CD4-positive, alpha-beta T cell treated with Interleukin-4 for 4 hours (primary cell): ENCODE measurements around the gene TREX2.

Experiments
- DNase-seq: peaks from one replicate; pipeline ENCODE4 v3.0.0-alpha.2; 2020

Gene TREX2

GRCh38 chrX:153433161-153433680 is 12.6 kb downstream of the TREX2 start:
- DNase-seq = no peak

GRCh38 chrX:153430796-153431195 is 15.1 kb downstream of the TREX2 start:
- DNase-seq = no peak

- no peak for DNase-seq
Measured at GRCh38 chrX:153426204-153426603, 19.7 kb downstream of the TREX2 start.

DNA sequence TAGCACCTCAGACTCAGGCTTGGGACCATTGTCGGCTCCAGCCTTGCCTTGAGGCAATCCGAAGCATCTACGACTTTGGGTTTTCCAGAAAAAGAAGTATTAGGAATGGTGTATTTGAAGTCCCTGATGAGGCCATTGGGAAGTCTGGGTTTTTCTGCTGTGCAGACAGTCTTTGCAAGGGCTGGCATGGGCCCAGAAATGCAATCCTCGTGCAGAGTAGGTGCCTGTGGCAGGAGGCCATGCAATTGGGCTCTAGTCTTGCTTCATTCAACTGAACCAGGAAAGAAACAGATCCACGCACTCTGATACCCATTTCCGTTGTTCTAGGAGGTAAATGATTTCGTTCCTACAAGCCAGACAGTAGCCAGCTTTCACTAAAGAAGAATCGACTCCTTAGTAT is 22.2 kb downstream of the TREX2 start:
- no peak for DNase-seq

DNA sequence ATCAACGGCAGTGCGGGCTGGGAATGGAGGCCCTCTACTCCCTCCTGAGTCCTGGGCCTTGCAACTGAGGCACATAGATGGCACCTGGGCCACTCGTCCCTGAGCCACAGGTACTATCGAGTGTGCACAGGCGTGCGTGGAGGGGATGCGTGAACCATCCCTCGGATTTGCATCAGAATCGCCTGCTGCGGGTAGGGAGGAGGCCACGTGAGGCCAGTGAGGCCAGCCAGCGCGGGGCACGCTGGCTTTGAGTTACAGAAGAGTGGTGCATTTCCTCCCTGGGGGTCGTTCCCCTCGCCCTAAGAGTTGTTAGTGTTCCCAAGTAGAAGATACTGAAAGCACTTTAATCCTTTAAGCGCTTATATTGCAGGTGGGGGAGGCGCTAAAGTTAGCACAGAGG is 24.0 kb downstream of the TREX2 start:
- DNase-seq = no peak

- no peak for DNase-seq
Measured at GRCh38 chrX:153420851-153421599, 24.8 kb downstream of the TREX2 start.

GRCh38 chrX:153417637-153418036 is 28.2 kb downstream of the TREX2 start:
- no peak for DNase-seq

- DNase-seq = no peak
Measured at GRCh38 chrX:153416781-153417450, 28.9 kb downstream of the TREX2 start.

DNA sequence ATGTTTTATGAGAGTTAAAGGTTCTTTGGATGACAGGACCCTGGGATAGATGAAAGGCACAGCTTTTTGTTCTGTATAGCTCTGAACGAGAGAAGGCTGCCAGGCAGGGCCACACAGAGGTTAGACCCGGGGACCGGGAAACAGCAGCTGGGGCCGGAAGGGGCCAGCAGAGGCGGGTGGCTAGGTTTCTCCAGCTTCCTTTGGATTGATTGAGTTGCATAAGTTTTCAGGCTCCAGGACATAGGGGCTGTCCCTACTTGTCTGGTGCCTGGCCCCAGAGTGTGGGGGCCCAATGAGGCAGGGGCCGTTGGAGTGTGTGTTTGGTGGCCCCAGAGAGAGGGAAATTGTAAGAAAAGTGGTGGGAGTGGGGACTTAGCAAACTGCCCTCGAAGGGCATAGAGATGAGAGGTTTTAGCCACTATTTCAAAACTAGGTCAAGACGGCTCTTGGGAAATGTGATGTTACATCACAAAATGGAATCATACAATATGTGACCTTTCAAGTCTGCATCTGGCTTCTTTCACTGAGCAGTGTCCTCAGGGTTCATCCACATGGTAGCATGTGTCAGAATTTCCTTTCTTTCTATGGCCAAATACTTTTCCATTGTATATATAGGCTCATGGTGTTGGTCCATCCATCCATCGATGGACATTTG is 30.9 kb downstream of the TREX2 start:
- DNase-seq = no peak

DNA sequence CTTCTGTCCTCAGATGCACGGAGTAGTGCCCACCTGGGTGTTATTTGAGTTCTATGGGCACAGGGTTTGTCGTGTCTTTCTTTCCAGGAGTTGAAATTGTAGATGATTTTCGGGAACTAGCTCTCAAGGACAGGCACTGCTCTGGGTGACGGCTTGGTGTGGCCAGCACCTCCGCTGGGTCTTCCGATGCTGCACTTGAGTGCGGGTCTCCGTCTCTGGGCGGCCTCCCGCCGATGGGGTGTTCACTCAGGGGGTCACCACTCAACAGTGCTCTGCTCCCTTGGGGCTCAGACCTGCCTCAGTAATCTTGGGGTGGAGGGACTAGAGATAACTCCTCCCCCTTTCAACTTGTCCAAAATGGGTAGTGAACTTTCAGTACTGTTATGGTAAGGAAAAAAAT is 32.1 kb downstream of the TREX2 start:
- DNase-seq = no peak

DNA sequence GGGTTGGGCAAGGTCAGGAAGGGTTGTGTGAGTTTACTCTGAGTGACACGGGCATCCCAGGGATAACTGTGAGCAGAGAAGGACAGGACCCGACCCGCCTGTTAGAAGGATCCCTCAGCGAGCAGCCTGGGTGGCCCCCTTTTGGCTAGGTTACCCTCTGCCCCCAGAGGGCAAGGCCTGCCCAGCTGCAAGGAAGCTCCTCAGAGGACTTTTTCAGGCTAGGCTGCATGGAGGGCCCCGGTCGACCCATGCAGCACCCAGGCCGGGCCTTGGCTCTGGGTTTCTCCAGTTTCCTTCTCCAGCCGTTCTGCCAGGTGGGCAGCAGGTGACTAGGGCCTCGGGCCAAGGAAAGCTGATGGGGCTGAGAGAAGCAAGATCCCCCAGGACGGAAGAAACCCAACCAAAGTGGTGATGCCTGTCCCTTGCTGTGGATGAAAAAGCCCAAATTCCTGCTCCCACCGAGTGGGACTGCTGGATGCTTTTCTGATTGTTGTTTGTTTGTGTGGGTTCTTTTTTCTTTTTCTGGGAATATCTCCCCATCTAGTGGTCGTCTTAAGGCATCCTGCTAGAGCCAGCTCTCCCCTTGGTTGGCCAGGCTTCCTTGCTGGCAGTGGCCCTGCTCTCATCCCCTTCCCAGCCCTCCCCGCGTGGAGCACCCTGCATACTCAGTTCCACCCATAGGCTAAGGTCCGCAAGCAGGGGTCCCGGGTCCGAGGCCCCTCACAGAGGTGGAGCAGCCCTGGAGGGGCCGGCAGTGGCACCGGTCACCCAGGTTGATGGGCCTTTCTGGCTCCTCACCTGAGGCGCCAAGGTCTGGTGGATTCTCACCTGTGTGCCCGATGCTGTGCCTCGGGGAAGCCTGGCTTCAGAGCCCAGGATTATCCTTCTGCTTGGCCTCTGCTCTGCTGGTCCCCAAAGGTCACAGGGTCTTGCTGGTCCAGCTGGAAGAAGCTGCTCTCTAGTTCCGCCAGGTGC is 32.8 kb downstream of the TREX2 start:
- DNase-seq = no peak

GRCh38 chrX:153411988-153412574 is 33.8 kb downstream of the TREX2 start:
- DNase-seq = no peak

- no peak for DNase-seq
Measured at GRCh38 chrX:153411255-153411987, 34.4 kb downstream of the TREX2 start, which contains the start of gene ZFP92. Gene ZFP92 (plus strand): TSS chrX:153411472. CDS start chrX:153418323, 6,851 bp downstream.

DNA sequence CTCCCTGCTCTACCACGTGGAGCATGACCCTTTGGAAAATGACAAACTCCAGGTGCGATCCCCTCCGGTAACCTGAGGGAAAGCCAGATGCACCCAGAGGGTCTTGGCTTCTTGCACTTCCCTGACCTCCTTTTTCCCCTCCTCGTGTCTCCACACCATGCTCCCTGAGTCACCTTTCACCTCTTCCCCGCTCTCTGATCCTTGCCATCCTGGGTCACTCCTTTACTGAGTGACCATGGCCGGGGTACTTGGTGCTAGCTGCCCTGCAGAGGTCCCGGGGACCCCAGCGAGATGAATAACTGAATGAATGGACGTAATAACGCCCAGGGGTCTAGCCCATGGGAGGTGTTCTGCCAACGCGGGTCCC is 35.0 kb downstream of the TREX2 start:
- no peak for DNase-seq

GRCh38 chrX:153410373-153410772 is 35.5 kb downstream of the TREX2 start:
- DNase-seq = no peak

DNA sequence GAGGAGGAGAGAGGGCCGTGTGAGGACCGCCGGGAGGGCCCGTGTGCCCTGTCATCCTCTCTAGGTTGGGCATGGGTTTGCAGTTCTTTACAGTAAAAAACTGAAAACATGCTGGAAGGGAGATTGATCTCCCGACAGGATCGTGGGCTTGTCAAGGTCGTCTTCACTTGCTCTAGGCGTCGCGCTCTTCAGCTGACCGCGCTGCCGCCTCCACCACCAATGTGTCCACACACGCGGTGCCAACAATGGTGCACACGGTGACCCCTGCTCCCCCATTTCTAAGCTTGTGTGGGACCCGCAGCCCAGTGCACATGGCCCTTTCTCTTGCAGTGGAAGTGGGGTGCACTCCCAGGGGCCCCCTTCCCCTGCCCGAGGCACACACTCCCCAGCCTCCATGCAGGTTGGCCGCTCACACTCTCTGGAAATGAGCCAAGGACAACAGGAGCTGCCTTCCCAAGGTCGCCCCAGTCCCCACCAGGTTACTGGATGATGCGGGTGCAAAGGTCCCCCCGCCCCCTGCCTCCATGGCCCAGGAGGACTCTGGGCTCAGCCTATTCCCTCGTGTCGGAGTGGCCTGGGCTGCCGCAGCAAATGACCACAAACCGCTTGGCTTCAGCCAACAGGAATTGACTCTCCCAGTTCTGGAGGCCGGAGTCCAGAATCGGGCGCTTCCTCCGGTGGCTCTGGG is 36.3 kb downstream of the TREX2 start:
- DNase-seq = no peak

GRCh38 chrX:153408871-153409351 is 36.9 kb downstream of the TREX2 start:
- no peak for DNase-seq

DNA sequence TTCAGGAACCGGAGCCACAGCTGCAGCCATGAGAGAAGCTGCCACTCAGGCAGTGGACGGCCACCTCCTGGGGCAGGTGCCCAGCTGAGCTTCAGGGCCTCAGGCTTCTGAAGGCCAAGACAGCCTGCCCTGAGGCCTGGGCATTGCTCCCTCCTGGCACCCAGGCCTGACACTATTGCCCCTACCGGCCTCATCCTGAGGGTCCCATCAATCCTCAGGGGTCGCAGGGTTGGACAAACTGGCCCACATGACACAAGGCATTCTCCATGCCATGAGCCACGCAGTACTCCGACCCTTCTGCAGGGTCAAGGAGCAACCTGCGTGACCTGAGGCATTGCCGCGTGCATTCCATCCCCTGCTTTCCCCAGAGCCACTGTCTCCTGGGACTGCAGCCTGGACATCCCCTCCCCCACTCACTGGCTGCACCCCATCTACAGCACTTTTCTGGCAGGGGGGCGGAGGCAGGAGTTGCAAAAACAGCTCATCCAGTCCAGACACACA is 37.6 kb downstream of the TREX2 start:
- DNase-seq = no peak

GRCh38 chrX:153407736-153408135 is 38.1 kb downstream of the TREX2 start:
- DNase-seq = no peak

- no peak for DNase-seq
Measured at GRCh38 chrX:153406903-153407302, 39.0 kb downstream of the TREX2 start.
